Peyer's patch (tissue), 4 donors: ENCODE measurements around the gene DNAH6. TPM values are rescaled to one million over a fixed set of nuclear protein-coding genes. Genes with fewer than 3 reads are reported as not detected.
"Not testable (repeated sequence)": the region's sequence is repeated elsewhere in the genome, so short reads cannot be mapped to it uniquely, and the experiment has no call there.

Experiments
- DNase-seq, 3 donors: peaks; one replicate each; pipeline ENCODE4 v3.0.0-alpha.2; 2017 to 2019
- H3K27ac ChIP-seq, 4 donors: fragments of 200-600 bp; sonication (generic); one replicate each; pipeline ENCODE4 v1.5.1; 2016 to 2019
- H3K27me3 ChIP-seq, 2 donors: fragments of 200-600 bp; sonication (generic); one replicate each; pipeline ENCODE4 v1.5.1; 2019
- H3K36me3 ChIP-seq, 3 donors: fragments of 200-600 bp; sonication (generic); one replicate each; pipeline ENCODE4 v1.5.1; 2016 to 2019
- H3K4me1 ChIP-seq, 4 donors: fragments of 200-600 bp; sonication (generic); one replicate each; pipeline ENCODE4 v1.5.1; 2016 to 2019
- H3K4me3 ChIP-seq, 4 donors: fragments of 200-600 bp; sonication (generic); 1 replicate in 3 of 4; 2 replicates in 1 of 4; pipeline ENCODE4 v1.5.1; 2016 to 2019; ENCODE audit warnings: mild to moderate bottlenecking in 1 of 4
- H3K9me3 ChIP-seq, 4 donors: fragments of 200-600 bp; sonication (generic); one replicate each; pipeline ENCODE4 v1.5.1; 2016 to 2019; ENCODE audit warnings: mild to moderate bottlenecking in 1 of 4
- POLR2A ChIP-seq, 2 donors: fragments of 450-650 bp; IDR thresholded peaks; one replicate each; pipeline ENCODE4 v1.5.1; 2017; ENCODE audit warnings: antibody characterized with exemption in 2 of 2, mild to moderate bottlenecking in 2 of 2, moderate library complexity in 2 of 2
- total RNA-seq, 4 donors: library from RNA; depleted of rRNA; stranded (reverse); fragments of >200 nt; gene quantifications; one replicate each; pipeline ENCODE4 v1.1.0, GENCODE V29; 2016
- TF ChIP-seq, protein P1 (sequence below), 6 experiments: fragments of 450-650 bp in 4 of 6; fragments of 200-600 bp in 2 of 6; sonication (generic) in 1 of 6; IDR thresholded peaks; one replicate each; pipeline ENCODE4 v1.5.1; 2017 to 2019; ENCODE audit warnings: antibody characterized with exemption in 6 of 6, mild to moderate bottlenecking in 3 of 6, moderate library complexity in 1 of 6

DNAH6 gene
- total RNA-seq, 4 donors from 2014 or later: under 0.01 to 4.2 (median 1.3) TPM

- H3K4me3 ChIP-seq: no peak overlapping the region
- no peaks in the 10 kb centered on the region for H3K9me3 ChIP-seq
- no peak for DNase-seq
- no peaks in the 10 kb centered on the region for H3K27me3 ChIP-seq
- H3K4me1 ChIP-seq: no peaks in the 10 kb centered on the region
- H3K27ac ChIP-seq: no peak overlapping the region
- H3K36me3 ChIP-seq: no peaks in the 10 kb centered on the region
- no peak for TF ChIP-seq POLR2A (IDR thresholded peaks at IDR 0.05)
- TF ChIP-seq, protein P1, sequence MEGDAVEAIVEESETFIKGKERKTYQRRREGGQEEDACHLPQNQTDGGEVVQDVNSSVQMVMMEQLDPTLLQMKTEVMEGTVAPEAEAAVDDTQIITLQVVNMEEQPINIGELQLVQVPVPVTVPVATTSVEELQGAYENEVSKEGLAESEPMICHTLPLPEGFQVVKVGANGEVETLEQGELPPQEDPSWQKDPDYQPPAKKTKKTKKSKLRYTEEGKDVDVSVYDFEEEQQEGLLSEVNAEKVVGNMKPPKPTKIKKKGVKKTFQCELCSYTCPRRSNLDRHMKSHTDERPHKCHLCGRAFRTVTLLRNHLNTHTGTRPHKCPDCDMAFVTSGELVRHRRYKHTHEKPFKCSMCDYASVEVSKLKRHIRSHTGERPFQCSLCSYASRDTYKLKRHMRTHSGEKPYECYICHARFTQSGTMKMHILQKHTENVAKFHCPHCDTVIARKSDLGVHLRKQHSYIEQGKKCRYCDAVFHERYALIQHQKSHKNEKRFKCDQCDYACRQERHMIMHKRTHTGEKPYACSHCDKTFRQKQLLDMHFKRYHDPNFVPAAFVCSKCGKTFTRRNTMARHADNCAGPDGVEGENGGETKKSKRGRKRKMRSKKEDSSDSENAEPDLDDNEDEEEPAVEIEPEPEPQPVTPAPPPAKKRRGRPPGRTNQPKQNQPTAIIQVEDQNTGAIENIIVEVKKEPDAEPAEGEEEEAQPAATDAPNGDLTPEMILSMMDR (IDR thresholded peaks at IDR 0.05): no peak
Observed at GRCh38 chr2:84498150-84498799, 18.0 kb upstream of the DNAH6 start.

DNA sequence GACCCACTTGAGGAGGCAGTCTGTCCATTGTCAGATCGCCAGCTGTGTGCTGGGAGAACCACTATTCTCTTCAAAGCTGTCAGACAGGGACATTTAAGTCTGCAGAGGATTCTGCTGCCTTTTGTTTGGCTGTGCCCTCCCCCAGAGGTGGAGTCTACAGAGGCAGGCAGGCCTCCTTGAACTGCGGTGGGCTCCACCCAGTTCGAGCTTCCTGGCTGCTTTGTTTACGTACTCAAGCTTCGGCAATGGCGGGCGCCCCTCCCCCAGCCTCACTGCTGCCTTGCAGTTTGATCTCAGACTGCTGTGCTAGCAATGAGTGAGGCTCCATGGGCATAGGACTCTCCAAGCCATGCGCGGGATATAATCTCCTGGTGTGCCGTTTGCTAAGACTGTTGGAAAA, 5.3 kb upstream of the DNAH6 start:
- H3K4me3 ChIP-seq, H3K4me1 ChIP-seq, DNase-seq, H3K27me3 ChIP-seq, H3K9me3 ChIP-seq, H3K27ac ChIP-seq, H3K36me3 ChIP-seq: not testable (repeated sequence)

DNA sequence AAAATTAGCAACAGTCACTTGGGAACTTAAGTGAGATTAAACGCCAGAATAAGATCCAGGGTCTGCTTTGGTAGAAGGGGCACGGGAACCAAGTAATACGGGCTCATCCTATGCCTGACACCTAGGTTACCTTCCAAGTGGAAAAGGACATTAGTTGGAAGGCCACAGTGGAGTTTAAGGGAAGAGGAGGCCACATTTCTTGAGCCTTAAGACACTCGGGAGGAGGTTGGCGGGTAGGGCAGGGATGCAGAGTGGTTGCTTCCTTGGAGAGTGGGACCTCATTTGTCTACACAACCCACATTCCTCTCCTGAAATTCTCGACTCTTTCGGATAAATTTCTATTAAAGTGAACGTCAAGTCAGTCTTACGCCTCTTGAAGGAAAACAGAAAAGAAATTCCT, 510 bp upstream of the DNAH6 start:
- Histone ChIP-seq H3K27me3 (no peaks in the 10 kb centered on the region), H3K36me3 (no peaks in the 10 kb centered on the region), H3K4me1 (no peaks in the 10 kb centered on the region), H3K27ac (no peak overlapping the region), H3K4me3 (peak overlapping the region; percentile 26 to 55 (median 42)), H3K9me3 (peaks cover 0 to 8% (median 3%) of the 10 kb centered on the region in 4 donors)
- TF ChIP-seq, protein P1 (IDR thresholded peaks at IDR 0.05): no peak
- no peak for TF ChIP-seq POLR2A (IDR thresholded peaks at IDR 0.05)
- DNase-seq: no peak

DNA sequence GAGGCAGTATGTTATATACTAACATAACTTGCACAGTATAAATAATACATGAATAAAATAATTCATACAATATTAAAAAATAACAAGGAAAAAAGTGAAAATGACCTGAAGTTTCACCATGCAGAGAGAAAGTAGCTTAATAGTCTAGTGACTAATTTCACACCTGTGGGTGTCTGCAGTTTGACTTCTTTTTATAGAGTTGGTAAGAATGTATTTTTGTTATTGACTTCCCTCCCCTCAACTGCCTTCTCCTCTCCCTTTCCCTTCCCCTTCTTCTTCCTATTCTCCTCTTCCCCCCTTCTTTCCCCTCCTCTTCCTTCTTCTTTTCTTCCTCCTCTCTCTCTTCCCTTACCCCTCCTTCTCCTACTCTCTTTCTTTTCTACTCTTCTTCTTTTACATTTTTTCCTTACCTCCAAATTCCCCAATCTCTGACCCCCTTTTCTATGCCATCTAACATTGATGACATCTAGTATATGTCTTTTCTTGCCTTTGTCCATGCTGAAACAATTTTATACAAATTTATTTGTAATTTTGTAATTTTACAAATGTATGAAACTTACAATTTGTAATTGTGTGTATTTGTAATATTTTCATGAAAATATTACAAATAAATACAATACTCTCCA, 3.1 kb downstream of the DNAH6 start:
- Histone ChIP-seq H3K27me3 (no peaks in the 10 kb centered on the region), H3K4me1 (no peaks in the 10 kb centered on the region)

GRCh38 chr2:84526562-84526961, 10.3 kb downstream of the DNAH6 start:
- TF ChIP-seq, protein P1 (IDR thresholded peaks at IDR 0.05): peak in 2 of 6 experiments; percentile 20 to 28
- no peak for TF ChIP-seq POLR2A (IDR thresholded peaks at IDR 0.05)
- Histone ChIP-seq H3K9me3 (no peaks in the 10 kb centered on the region), H3K4me1 (peaks cover 0 to 14% (median 0%) of the 10 kb centered on the region in 4 donors), H3K27me3 (no peaks in the 10 kb centered on the region), H3K27ac (no peak overlapping the region), H3K36me3 (no peaks in the 10 kb centered on the region), H3K4me3 (no peak overlapping the region)
- no peak for DNase-seq

More for the DNA sequence above, 3.1 kb downstream of the DNAH6 start:
- no peak for DNase-seq
- Histone ChIP-seq H3K27ac (no peak overlapping the region), H3K9me3 (no peaks in the 10 kb centered on the region), H3K4me3 (no peak overlapping the region), H3K36me3 (no peaks in the 10 kb centered on the region)
- TF ChIP-seq, protein P1 (IDR thresholded peaks at IDR 0.05): no peak
- TF ChIP-seq POLR2A (IDR thresholded peaks at IDR 0.05): no peak
